Muscle of arm (tissue), 12 donors: ENCODE results near the gene SLC12A8. TPM values are rescaled to one million over a fixed set of nuclear protein-coding genes. Genes with fewer than 3 reads are reported as not detected.

Source experiments
- DNase-seq: peaks from one replicate; pipeline ENCODE4 v3.0.0-alpha.2; 2013
- polyA plus RNA-seq, 12 donors: library from polyadenylated mRNA; unstranded; fragments of 120-200 nt; gene quantifications; one replicate each; pipeline ENCODE4 v1.2.1, GENCODE V29; 2013; ENCODE audit not compliant: insufficient read length in 12 of 12

SLC12A8 gene
- polyA plus RNA-seq, 12 donors = 0.33 to 2.4 (median 0.74) TPM; not detected in 2

- no peak for DNase-seq
Observed at GRCh38 chr3:125214738-125215137, 2.2 kb upstream of the SLC12A8 start.

- no peak for DNase-seq
Observed at GRCh38 chr3:125213946-125214542, 1.5 kb upstream of the SLC12A8 start.

GRCh38 chr3:125213364-125213755, 812 bp upstream of the SLC12A8 start:
- no peak for DNase-seq

DNA sequence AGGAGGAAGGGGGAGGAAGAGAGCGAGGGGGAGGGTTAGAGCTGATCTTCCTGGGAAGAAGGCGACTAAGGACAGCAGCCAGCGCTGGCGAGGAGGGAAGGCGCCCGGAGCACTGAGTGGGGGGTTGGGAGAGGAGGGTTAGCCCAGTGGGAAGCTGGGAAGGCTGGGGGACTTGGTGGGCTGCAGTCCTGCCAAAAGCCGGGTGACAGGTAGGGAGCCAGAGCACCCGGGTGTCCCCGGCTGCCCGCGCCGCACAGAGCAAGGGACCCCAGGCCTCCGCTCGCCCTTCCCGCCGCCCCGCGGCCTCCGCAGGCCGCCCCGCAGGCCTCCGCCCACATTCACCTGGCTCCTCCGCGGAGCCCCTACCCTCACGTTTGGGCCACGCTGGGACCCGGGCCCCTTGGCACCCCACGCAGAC, 448 bp downstream of the SLC12A8 start:
- DNase-seq = peak; percentile 11

GRCh38 chr3:125211523-125212090, 941 bp downstream of the SLC12A8 start:
- no peak for DNase-seq

DNA sequence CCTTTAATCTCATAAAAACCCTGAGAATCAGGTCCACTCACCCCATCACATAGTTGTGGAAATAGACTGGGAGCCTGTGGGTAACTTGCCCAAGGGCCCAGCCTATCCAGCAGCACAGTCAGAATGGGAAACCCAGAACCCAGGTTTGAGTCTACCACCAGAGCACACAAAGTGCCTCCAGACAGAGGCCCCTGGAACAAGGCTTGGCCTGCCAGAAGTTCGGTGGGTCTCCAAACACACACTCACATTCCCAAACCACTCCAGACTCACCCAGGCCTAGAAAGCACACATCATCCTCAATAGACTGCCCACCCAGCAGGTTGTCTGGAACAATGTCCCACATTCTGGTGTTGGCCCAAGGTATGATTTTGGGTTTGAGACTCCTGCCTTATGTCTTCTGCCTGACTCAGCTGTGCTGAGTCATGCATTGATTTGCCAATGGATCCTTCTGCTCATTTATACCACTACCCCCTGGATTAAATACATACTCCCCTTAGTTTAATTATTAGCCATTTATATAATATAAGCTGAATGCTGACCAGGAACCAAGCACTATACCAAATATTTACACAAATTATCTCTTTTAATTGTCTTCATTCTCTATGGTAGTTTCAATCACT, 4.5 kb downstream of the SLC12A8 start:
- no peak for DNase-seq

- DNase-seq = no peak
Observed at GRCh38 chr3:125207507-125207906, 5.0 kb downstream of the SLC12A8 start.

DNA sequence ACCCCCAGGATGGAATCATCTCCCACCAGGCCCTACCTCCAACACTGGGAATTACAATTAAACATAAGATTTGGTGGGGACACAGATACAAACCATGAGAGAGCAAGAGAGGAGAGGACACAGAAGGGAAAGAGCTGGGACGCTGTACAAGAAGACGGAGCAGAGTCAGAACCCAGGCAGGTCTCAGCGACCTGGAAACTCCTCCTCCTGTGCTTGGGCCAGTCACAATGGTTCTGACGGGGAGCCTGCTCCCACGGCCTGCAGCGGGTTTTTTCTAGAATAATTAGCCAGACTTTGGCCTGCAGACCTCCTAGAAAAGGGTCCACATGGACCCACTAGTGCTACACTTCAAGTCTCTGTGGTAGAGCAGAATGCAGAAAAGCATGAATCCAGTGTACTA, 5.6 kb downstream of the SLC12A8 start:
- no peak for DNase-seq

- DNase-seq = no peak
Observed at GRCh38 chr3:125203731-125204130, 8.8 kb downstream of the SLC12A8 start.

DNA sequence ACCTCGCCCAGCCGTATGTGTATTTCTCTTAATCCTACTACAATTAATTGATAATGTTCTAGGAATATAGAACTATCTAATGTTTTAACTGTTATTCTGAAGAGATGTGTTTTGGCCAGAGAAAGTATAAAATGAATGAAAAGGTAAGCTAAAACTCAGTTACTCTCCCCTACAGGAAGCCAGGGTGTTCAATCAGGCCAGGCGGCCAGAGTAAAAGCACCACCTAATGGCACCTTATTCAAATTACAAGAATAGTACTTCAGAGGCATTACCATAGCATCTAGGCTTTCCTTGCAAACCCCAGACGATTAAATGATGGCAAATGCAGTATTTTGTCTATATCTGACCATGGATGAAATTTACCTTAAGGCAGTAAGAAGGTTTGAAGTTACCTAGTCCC, 10.4 kb downstream of the SLC12A8 start:
- no peak for DNase-seq

GRCh38 chr3:125200731-125201139, 11.8 kb downstream of the SLC12A8 start:
- no peak for DNase-seq

- no peak for DNase-seq
Observed at GRCh38 chr3:125194849-125195601, 17.5 kb downstream of the SLC12A8 start.

DNA sequence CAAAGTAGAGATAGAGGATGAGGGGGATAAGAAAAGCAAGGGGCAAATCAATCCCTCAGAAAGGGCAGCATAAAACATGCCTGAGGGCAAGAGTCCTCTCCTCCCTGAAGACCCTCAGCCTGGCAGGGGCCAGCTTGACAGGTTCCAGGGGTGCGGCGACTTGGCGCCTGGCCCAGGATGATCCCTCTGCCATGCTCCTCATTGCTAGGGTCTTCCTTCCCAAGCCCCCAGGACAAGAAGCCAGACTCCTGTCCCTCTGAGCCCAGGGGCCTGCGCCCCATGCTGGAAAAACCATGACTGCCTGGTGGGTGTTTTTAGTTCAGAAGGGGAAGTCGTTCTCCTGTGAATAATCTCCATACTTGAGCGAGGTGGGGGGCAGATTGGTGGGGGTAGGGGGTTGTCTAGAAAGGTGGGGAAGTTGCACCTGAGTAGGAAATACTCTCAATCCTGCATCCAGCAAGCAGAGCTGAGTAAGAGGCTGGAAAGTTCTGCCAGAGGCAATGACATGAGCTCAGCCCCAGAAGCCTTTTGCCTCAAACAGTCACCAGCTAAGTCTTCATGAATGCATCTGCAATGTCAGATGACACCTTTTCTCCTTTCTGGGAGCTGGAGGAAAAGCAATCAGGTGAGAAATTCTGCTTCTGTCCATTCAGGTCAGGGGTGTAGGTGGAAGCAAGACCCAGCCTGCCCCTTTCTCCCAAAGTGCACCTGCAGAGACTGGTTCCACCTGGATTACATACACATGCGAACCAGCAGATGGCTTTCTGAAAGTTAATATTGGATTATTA, 18.3 kb downstream of the SLC12A8 start:
- no peak for DNase-seq

DNA sequence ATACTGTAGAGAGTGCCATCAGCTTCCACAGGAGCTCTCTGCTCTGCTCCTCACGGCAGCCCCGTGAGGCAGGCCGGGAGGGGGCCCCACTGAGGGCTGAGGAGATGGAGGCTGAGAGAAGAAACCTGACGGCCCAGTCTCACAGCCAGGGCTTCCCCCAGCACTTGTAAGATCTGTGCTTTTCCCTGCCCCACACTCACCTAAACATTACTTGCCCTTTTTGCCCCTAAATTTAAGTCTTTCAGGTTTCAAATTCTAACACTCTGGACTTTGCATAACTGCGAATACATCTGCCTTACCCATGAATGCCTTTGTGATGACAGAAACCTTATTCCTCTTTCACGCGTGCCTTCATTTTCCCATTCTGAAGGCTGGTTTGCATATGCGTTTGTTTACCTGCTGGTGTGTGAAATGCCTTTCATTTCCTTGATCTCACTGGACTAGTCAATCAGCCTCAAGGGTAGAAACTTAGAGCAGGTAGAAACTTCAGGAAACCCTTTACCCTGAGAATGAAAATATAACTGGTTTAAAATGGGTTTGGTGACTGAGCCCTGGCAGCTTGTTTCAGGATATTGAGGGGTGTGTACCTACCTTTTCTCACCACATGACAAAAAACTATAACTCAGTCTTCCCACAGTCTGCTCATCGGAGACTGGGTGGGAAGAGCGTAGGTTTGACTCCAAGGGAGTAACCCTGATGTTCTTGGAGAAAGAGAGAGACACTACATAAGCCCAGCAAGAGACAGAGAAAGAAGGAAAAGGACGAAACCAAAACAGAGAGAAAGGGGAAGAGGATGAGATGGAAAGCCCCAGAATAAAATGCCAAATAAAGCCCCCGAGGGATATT, 20.1 kb downstream of the SLC12A8 start:
- DNase-seq = no peak

- DNase-seq = no peak
Observed at GRCh38 chr3:125191730-125192129, 20.8 kb downstream of the SLC12A8 start.

DNA sequence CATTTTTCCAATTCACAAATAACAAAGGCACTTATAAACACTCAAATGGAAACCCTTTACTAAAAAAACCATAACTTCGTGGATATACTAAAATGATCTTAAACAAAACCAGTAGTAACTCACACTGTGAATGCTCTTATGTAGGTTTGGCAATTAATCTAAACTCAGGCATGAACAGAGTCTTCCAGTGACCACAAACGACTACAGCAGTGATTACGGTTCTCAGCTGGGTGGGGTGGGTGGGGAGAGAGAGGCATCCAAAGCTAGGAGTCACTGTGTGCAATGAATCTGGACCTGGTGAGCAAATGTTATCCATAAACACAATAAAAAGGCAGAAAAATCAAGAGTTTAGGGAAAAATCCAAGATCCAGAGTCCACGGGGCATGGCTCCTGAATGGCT, 21.3 kb downstream of the SLC12A8 start:
- no peak for DNase-seq

DNA sequence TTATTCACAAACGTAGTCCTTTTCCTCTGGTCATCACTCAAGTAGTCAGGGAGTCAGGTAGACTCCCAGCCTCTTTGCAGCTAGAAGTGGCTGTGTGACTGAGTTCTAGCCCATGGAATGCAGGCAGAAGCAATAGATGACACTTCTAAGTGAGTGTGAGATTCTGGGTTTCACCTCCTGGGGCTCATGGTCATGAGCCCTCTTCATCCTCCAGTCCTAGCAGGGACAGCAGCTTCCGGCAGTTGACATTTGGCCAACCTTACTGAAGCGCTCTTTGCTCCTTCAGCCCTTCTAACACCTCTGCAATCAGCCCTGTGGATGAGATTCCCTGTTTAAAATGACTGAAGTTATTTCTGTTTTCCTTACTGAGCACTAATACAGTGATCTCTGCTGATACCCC, 21.8 kb downstream of the SLC12A8 start:
- DNase-seq = no peak

- no peak for DNase-seq
Observed at GRCh38 chr3:125189378-125190165, 23.0 kb downstream of the SLC12A8 start.

DNA sequence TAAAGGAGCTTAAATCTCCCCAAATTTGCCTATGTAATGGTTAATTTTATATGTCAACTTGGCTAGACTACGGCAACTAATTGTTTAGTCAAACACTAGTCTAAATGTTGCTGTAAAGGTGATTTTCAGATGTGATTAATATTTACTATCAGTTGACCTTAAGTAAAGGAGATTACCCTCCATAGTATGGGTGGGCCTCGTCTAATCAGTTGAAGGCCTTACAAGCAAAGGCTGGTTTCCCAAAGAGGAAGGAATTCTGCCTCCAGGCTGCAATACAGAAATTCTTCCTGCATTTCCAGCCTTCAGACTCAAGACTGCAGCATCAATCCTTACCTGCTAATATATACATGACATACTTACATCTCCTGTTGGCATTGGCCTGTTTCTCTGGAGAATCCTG, 23.6 kb downstream of the SLC12A8 start:
- DNase-seq = no peak

DNA sequence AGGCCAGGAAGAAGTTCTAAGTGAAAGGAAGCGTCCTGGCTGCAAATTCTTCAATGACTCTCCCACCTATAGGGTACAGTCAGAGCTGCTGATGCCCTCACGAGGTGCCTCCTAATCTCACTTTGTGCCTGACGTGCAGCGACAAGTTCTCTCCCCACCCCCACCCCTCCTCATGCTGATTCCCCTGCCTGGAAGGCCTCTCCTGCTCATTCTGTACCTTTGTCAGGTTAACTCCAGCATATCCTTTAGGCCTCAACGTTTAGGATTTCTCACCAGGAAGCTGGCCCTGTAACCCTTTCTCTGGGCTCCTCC, 25.0 kb downstream of the SLC12A8 start:
- DNase-seq = no peak
